ENCODE results near the gene UROS. TPM values are rescaled to one million over a fixed set of nuclear protein-coding genes. Genes with fewer than 3 reads are reported as not detected.

The UROS gene
- total and polyA plus RNA-seq, 10 of the 15 experiments (the other 5 are each of a cell fraction or from before 2014, with no cell fraction given), result 4.3 to 112 (median 64.5) TPM

DNA sequence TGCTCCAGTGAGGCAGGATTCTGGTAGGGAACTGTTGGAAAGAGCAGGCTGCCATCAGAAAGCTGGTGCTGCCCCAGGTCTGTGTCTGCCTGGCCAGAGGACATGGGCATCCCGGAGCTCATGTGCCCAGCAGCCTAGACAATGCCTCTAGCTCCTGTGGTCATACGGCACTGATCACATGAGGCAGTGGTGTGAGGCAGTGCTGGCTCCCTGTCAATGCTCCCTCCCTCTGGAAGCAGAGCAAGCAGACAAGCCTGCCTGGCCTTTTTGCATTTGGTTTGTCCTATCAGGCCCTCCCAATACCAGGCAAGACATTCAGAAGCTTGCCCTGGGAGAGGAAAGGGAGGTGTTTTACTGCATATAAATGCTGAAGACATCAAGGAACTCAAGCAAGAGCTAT is 27.9 kb downstream of the UROS start:
- Histone ChIP-seq H3K36me3 (ENCODE audit: control insufficient read depth in 2 of 2, insufficient read depth in 2 of 2, low read length in 1 of 2) (peaks cover 3 to 8% of the 10 kb centered on the region in 2 experiments), H4K20me1 (ENCODE audit: control insufficient read depth, insufficient read depth) (no peaks in the 10 kb centered on the region), H3K9me3 (replicated peaks; ENCODE audit: control insufficient read depth, insufficient read depth, low read length) (no peaks in the 10 kb centered on the region), H3K27me3 (replicated peaks in 1 of 2; ENCODE audit: control insufficient read depth in 2 of 2, insufficient read depth in 2 of 2, low read length in 1 of 2) (no peaks in the 10 kb centered on the region), H2AFZ (ENCODE audit: control insufficient read depth, low read depth, low read length) (no peak overlapping the region), H3K27ac (ENCODE audit: control insufficient read depth, insufficient read depth) (no peak overlapping the region), H3K79me2 (ENCODE audit: control insufficient read depth, insufficient read depth, low read length) (no peaks in the 10 kb centered on the region), H3K9ac (ENCODE audit: control insufficient read depth, insufficient read depth, low read length) (no peak overlapping the region), H3K4me2 (ENCODE audit: control insufficient read depth, insufficient read depth) (no peak overlapping the region), H3K4me1 (ENCODE audit: control insufficient read depth, insufficient read depth, low read length) (no peaks in the 10 kb centered on the region), H3K4me3 (no peak overlapping the region)
- no peak for TF ChIP-seq NBN (IDR thresholded peaks at IDR 0.05)
- no peak for TF ChIP-seq ZZZ3 (IDR thresholded peaks at IDR 0.05; ENCODE audit: control insufficient read depth, insufficient read length, low read depth)
- TF ChIP-seq NR2F1 (conservative IDR thresholded peaks at IDR 0.05), result no peak
- TF ChIP-seq, protein P1, sequence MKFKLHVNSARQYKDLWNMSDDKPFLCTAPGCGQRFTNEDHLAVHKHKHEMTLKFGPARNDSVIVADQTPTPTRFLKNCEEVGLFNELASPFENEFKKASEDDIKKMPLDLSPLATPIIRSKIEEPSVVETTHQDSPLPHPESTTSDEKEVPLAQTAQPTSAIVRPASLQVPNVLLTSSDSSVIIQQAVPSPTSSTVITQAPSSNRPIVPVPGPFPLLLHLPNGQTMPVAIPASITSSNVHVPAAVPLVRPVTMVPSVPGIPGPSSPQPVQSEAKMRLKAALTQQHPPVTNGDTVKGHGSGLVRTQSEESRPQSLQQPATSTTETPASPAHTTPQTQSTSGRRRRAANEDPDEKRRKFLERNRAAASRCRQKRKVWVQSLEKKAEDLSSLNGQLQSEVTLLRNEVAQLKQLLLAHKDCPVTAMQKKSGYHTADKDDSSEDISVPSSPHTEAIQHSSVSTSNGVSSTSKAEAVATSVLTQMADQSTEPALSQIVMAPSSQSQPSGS (IDR thresholded peaks at IDR 0.05; ENCODE audit: low read length), result no peak
- TF ChIP-seq, protein P2, sequence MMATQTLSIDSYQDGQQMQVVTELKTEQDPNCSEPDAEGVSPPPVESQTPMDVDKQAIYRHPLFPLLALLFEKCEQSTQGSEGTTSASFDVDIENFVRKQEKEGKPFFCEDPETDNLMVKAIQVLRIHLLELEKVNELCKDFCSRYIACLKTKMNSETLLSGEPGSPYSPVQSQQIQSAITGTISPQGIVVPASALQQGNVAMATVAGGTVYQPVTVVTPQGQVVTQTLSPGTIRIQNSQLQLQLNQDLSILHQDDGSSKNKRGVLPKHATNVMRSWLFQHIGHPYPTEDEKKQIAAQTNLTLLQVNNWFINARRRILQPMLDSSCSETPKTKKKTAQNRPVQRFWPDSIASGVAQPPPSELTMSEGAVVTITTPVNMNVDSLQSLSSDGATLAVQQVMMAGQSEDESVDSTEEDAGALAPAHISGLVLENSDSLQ (IDR thresholded peaks at IDR 0.05), result no peak
- TF ChIP-seq BMI1 (IDR thresholded peaks at IDR 0.05; ENCODE audit: borderline replicate concordance), result no peak
- no peak for TF ChIP-seq CREB1 (IDR thresholded peaks at IDR 0.05; ENCODE audit: low read depth)
- TF ChIP-seq, protein P3, sequence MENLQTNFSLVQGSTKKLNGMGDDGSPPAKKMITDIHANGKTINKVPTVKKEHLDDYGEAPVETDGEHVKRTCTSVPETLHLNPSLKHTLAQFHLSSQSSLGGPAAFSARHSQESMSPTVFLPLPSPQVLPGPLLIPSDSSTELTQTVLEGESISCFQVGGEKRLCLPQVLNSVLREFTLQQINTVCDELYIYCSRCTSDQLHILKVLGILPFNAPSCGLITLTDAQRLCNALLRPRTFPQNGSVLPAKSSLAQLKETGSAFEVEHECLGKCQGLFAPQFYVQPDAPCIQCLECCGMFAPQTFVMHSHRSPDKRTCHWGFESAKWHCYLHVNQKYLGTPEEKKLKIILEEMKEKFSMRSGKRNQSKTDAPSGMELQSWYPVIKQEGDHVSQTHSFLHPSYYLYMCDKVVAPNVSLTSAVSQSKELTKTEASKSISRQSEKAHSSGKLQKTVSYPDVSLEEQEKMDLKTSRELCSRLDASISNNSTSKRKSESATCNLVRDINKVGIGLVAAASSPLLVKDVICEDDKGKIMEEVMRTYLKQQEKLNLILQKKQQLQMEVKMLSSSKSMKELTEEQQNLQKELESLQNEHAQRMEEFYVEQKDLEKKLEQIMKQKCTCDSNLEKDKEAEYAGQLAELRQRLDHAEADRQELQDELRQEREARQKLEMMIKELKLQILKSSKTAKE (IDR thresholded peaks at IDR 0.05; ENCODE audit: low read depth, poor library complexity, severe bottlenecking), result no peak
- TF ChIP-seq STAT3 (IDR thresholded peaks at IDR 0.05; ENCODE audit: low read depth, low read length), result no peak
- no peak for TF ChIP-seq EP300 (IDR thresholded peaks at IDR 0.05; ENCODE audit: borderline replicate concordance in 1 of 2, control insufficient read depth in 1 of 2, low read depth in 2 of 2, low read length in 2 of 2)
- TF ChIP-seq ZNF274 (IDR thresholded peaks at IDR 0.05; ENCODE audit: insufficient read depth, insufficient read length), result no peak
- TF ChIP-seq MEF2B (IDR thresholded peaks at IDR 0.05; ENCODE audit: partially characterized antibody, poor library complexity, severe bottlenecking), result no peak
- no peak for TF ChIP-seq IRF5 (IDR thresholded peaks at IDR 0.05; ENCODE audit: borderline replicate concordance)
- in situ Hi-C loops (cut with MboI), result no loop called here
- FAIRE-seq (no peak), DNase-seq (ENCODE audit: low read depth, low spot score) (no peak), ATAC-seq (no peak)
- POLR2A ChIA-PET, result interaction anchor here (0.6 kb wide), 1 partner anchor 9 kb away, joined by 4 read pairs; no protein-coding TSS in a partner anchor
- BruUV-seq (replicated peaks), result no TSS peak
- SMC1A ChIA-PET (ENCODE audit: uncharacterized antibody, unreplicated experiment), result no interaction called here
- intact Hi-C loops (cut with micrococcal nuclease; ENCODE audit: unreplicated experiment), result no loop called here
- CTCF ChIA-PET, result interaction anchor here (0.6 kb wide), 1 partner anchor 804 kb away, joined by 4 read pairs; no protein-coding TSS in a partner anchor
- RAD21 ChIA-PET (ENCODE audit: unreplicated experiment), result no interaction called here
- WGBS (ENCODE audit: insufficient coverage, insufficient replicate concordance, low lambda C conversion rate, missing lambda C conversion rate), result 88% methylated on average over 2 of the region's 2 CpGs

Data from GM12878 (cell line).